Kidney (tissue), 14 donors: ENCODE results near the gene BTBD7. TPM values are rescaled to one million over a fixed set of nuclear protein-coding genes. Genes with fewer than 3 reads are reported as not detected.

ENCODE experiments used
- DNase-seq, 5 donors: peaks; one replicate each; pipeline ENCODE4 v3.0.0-alpha.2; 2013 to 2020
- FAIRE-seq: peaks from 2 replicates; lab custom pipeline; 2012; peaks lifted over from hg19 to GRCh38; lab: Jason Lieb, UNC
- H3K27ac ChIP-seq, 2 donors: one replicate each; pipeline ENCODE4 v1.7.0; 2013; ENCODE audit warnings: low read depth in 2 of 2, low read length in 2 of 2, inconsistent platforms in 1 of 2
- H3K27me3 ChIP-seq: one replicate; pipeline ENCODE4 v1.7.1; 2013; ENCODE audit warnings: low read length, inconsistent platforms; ENCODE audit not compliant: control insufficient read depth, insufficient read depth
- H3K36me3 ChIP-seq, 3 donors: one replicate each; pipeline versions ENCODE4 v1.7.0 to v1.7.1; 2013; ENCODE audit warnings: low read length in 3 of 3, control low read depth in 1 of 3, inconsistent platforms in 1 of 3; ENCODE audit not compliant: insufficient read depth in 3 of 3, control insufficient read depth in 2 of 3
- H3K4me1 ChIP-seq, 3 donors: one replicate each; pipeline versions ENCODE4 v1.7.0 to v1.7.1; 2013; ENCODE audit warnings: low read length in 3 of 3, inconsistent platforms in 1 of 3, low read depth in 1 of 3; ENCODE audit not compliant: control insufficient read depth in 2 of 3, insufficient read depth in 2 of 3
- H3K4me3 ChIP-seq, 3 donors: one replicate each; pipeline versions ENCODE4 v1.7.0 to v1.8.1; 2013; ENCODE audit warnings: low read length in 3 of 3, control low read depth in 1 of 3, inconsistent platforms in 1 of 3
- H3K9ac ChIP-seq, 3 donors: one replicate each; pipeline versions ENCODE4 v1.7.0 to v1.7.1; 2013; ENCODE audit warnings: low read length in 3 of 3, control low read depth in 1 of 3, inconsistent platforms in 1 of 3
- H3K9me3 ChIP-seq, 3 donors: one replicate each; pipeline versions ENCODE4 v1.7.0 to v1.7.1; 2013; ENCODE audit warnings: low read length in 3 of 3, control low read depth in 1 of 3, inconsistent platforms in 1 of 3; ENCODE audit not compliant: control insufficient read depth in 2 of 3, insufficient read depth in 1 of 3
- intact Hi-C: fragments of 100-400 bp; cut with DNase I; formaldehyde crosslinking; loops from one replicate; pipeline ENCODE4 v1.11.1; 2022
- polyA plus RNA-seq: library from polyadenylated mRNA; stranded (reverse); fragments of 350-450 nt; fragmentation: Illumina TruSeq; extraction: RNeasy Lipid Tissue Mini Kit (QIAGEN cat#74804); gene quantifications from one replicate; pipeline ENCODE4 v1.2.3, GENCODE V29; 2014; ENCODE audit warnings: low read depth, low replicate concordance; ENCODE audit not compliant: insufficient read depth
- total RNA-seq: library from RNA; stranded (reverse); fragmentation: NEBNext Ultra II Directional; extraction: Animal tissue kit (Norgen Biotek cat#: 25700); gene quantifications from one replicate; pipeline ENCODE4 v1.2.1, GENCODE V29; 2021
- TF ChIP-seq, protein P1 (sequence below): IDR thresholded peaks from 3 replicates; pipeline ENCODE4 v1.5.1; 2012; ENCODE audit warnings: mild to moderate bottlenecking, moderate library complexity, borderline replicate concordance; ENCODE audit not compliant: insufficient read depth; ENCODE audit errors: extremely low read depth
- donor health status: control.
- donor health status: control.
- donor health status: control.
- donor health status: control.
- donor health status: control.
- donor health status: DM: yes; HTN: yes; CAD: no.
- donor health status: Normal renal cell carcinoma (clear cell type).

BTBD7 gene
- total and polyA plus RNA-seq, 2 donors from 2014 or later, result 10.3 to 78.2 TPM

DNA sequence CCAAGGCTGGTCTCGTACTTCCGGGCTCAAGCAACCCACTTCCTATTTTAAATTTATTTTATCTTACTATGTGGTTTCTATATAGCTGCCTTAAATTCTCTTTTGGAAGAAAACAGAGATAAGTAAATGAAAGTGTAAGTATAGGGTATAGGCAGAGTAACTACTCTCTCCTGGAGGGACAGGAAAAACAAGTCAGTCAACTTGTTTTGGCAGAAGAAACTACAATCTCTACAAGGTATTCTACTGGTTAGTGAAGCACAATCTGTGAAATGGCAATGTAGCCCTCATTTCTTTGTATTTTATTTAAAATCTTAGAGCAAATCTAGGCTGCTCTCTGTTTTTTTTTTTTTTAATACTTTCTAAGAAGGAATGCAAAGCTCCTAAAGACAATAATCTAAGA lies 70.4 kb downstream of the BTBD7 start:
- peaks cover 0 to 13% (median 9%) of the 10 kb centered on the region in 3 donors for H3K36me3 ChIP-seq
- H3K27me3 ChIP-seq, result no peaks in the 10 kb centered on the region
- FAIRE-seq (no peak), DNase-seq (no peak)
- intact Hi-C loops, result no loop called here
- no peaks in the 10 kb centered on the region for H3K4me1 ChIP-seq
- no peak overlapping the region for H3K4me3 ChIP-seq
- H3K9me3 ChIP-seq, result no peaks in the 10 kb centered on the region
- TF ChIP-seq, protein P1, sequence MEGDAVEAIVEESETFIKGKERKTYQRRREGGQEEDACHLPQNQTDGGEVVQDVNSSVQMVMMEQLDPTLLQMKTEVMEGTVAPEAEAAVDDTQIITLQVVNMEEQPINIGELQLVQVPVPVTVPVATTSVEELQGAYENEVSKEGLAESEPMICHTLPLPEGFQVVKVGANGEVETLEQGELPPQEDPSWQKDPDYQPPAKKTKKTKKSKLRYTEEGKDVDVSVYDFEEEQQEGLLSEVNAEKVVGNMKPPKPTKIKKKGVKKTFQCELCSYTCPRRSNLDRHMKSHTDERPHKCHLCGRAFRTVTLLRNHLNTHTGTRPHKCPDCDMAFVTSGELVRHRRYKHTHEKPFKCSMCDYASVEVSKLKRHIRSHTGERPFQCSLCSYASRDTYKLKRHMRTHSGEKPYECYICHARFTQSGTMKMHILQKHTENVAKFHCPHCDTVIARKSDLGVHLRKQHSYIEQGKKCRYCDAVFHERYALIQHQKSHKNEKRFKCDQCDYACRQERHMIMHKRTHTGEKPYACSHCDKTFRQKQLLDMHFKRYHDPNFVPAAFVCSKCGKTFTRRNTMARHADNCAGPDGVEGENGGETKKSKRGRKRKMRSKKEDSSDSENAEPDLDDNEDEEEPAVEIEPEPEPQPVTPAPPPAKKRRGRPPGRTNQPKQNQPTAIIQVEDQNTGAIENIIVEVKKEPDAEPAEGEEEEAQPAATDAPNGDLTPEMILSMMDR, result no peak
- H3K9ac ChIP-seq, result no peak overlapping the region
- no peak overlapping the region for H3K27ac ChIP-seq

DNA sequence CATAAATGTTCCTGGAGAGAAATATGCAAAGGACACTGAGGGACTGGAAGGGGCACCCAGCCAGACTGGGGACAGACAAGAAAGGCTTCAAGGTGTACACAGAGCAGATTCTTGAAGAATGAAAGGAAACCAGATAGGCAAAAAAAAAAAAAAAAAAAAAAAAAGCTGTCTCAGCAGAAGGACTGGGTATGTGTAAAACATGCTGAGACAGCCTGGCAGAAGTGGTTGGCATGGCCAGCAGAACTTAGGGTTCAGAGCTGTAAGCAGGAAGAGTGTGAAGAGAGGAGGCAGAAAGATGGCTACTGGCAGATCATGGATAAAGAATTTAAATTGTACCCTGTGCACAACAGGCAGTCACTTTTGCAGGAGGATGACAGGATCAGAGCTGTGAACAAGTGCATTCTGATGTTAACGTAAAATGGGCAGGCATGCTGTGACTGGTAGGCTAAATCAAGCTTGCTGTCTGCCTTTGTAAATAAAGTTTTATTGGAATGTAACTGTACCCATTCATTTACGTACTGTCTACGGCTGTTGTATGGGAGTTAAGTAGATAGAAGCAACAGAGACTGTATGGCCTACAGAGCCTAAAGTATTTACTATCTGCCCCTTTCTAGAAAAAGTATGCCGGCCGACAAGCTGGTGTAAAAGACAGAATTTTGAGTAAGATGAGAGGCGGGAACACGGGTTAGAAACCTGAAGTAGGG lies 83.6 kb downstream of the BTBD7 start:
- intact Hi-C loops, result no loop called here

DNA sequence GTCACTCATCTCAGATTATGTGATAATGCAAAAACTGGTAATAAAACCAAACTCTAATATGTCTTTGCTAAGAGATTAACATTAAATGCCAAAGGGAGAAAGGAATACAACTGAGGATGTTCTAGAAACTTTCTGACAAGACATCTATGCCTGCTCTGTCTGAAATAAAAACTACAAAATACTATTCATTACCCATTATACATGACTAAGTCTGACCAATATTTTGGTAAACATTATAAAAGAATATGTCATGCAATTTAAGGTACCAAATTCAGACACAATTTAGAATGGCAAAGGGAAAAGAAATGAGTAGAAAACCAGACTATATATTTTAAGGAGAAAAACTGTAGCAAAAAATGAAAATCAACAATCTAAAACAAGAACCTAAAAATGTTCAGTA lies 86.3 kb downstream of the BTBD7 start:
- TF ChIP-seq, protein P1, result no peak
- Histone ChIP-seq H3K4me3 (no peak overlapping the region), H3K9me3 (no peaks in the 10 kb centered on the region), H3K4me1 (no peaks in the 10 kb centered on the region), H3K9ac (no peak overlapping the region), H3K27me3 (no peaks in the 10 kb centered on the region), H3K36me3 (peaks cover 5 to 45% (median 31%) of the 10 kb centered on the region in 3 donors), H3K27ac (no peak overlapping the region)
- FAIRE-seq (no peak), DNase-seq (no peak)
- intact Hi-C loops, result no loop called here

More for the DNA sequence above, 83.6 kb downstream of the BTBD7 start:
- TF ChIP-seq, protein P1, result no peak
- Histone ChIP-seq H3K36me3 (peaks cover 5 to 43% (median 16%) of the 10 kb centered on the region in 3 donors), H3K27ac (no peak overlapping the region), H3K4me1 (no peaks in the 10 kb centered on the region), H3K9ac (no peak overlapping the region), H3K4me3 (no peak overlapping the region), H3K9me3 (no peaks in the 10 kb centered on the region), H3K27me3 (no peaks in the 10 kb centered on the region)
- no peak for DNase-seq
- FAIRE-seq, result no peak
